PC-9 (cell line): ENCODE measurements around the gene TAF6. TPM values are rescaled to one million over a fixed set of nuclear protein-coding genes. Genes with fewer than 3 reads are reported as not detected.

Source experiments
- BruUV-seq: library from RNA; stranded (reverse); fragments of 400-500 nt; replicated peaks from 2 replicates; lab custom pipeline; 2021; lab: Mats Ljungman, UMichigan
- CTCF ChIA-PET: fragments of 300-600 bp; sonication (Branson Sonifier 250); formaldehyde crosslinking; loops from one replicate; lab custom pipeline; 2022; ENCODE audit warnings: antibody characterized with exemption; lab: Charles Lee
- POLR2A ChIA-PET: fragments of 300-600 bp; sonication (Branson Sonifier 250); formaldehyde crosslinking; loops from one replicate; lab custom pipeline; 2022; ENCODE audit warnings: antibody characterized with exemption; ENCODE audit not compliant: unreplicated experiment; lab: Charles Lee
- DNase-seq, 2 experiments: peaks; one replicate each; pipeline versions ENCODE4 v3.0.0 to v3.0.0-alpha.2; 2015 to 2022; ENCODE audit warnings: mixed read lengths in 1 of 2
- H2AFZ ChIP-seq: fragments of 200-600 bp; sonication (generic); 2 replicates; pipeline ENCODE4 v1.8.1; 2017; ENCODE audit warnings: antibody characterized with exemption
- H3F3A ChIP-seq: fragments of 200-600 bp; sonication (generic); 2 replicates; pipeline ENCODE4 v1.8.1; 2017; ENCODE audit warnings: antibody characterized with exemption, mild to moderate bottlenecking, low read depth; ENCODE audit not compliant: insufficient read depth
- H3K27ac ChIP-seq: fragments of 200-600 bp; sonication (generic); 2 replicates; pipeline ENCODE4 v1.6.1; 2016; ENCODE audit warnings: mixed run types
- H3K27me3 ChIP-seq: fragments of 200-600 bp; sonication (generic); 2 replicates; pipeline ENCODE4 v1.6.1; 2016; ENCODE audit warnings: low read depth, mixed run types; ENCODE audit not compliant: insufficient read depth
- H3K36me3 ChIP-seq: fragments of 200-600 bp; sonication (generic); 2 replicates; pipeline ENCODE4 v1.6.1; 2016; ENCODE audit warnings: low read depth, mixed run types
- H3K4me1 ChIP-seq: fragments of 200-600 bp; sonication (generic); replicated peaks from 2 replicates; pipeline ENCODE4 v1.6.1; 2016; ENCODE audit warnings: mixed run types; ENCODE audit not compliant: insufficient read depth
- H3K4me2 ChIP-seq: fragments of 200-600 bp; sonication (generic); 2 replicates; pipeline ENCODE4 v1.6.1; 2017; ENCODE audit warnings: mixed run types
- H3K4me3 ChIP-seq: fragments of 200-600 bp; sonication (generic); 2 replicates; pipeline ENCODE4 v1.6.1; 2016; ENCODE audit warnings: mixed run types
- H3K79me2 ChIP-seq: fragments of 200-600 bp; sonication (generic); 2 replicates; pipeline ENCODE4 v1.6.1; 2017; ENCODE audit warnings: low read depth, mixed run types
- H3K9me2 ChIP-seq: fragments of 200-600 bp; sonication (generic); 2 replicates; pipeline ENCODE4 v1.8.1; 2017; ENCODE audit warnings: mild to moderate bottlenecking; ENCODE audit not compliant: insufficient read depth
- H3K9me3 ChIP-seq: fragments of 200-600 bp; sonication (generic); 2 replicates; pipeline ENCODE4 v1.8.1; 2016; ENCODE audit warnings: low read depth; ENCODE audit not compliant: insufficient read depth
- H4K20me1 ChIP-seq: fragments of 200-600 bp; sonication (generic); 2 replicates; pipeline ENCODE4 v1.8.1; 2017; ENCODE audit not compliant: insufficient read depth
- EZH2 ChIP-seq: fragments of 200-600 bp; sonication (generic); IDR thresholded peaks from 2 replicates; pipeline ENCODE4 v1.8.0; 2017; ENCODE audit warnings: antibody characterized with exemption, low read depth
- intact Hi-C: fragments of 100-400 bp; cut with micrococcal nuclease; formaldehyde crosslinking; loops from one replicate; pipeline ENCODE4 v1.10.0; 2022; ENCODE audit not compliant: unreplicated experiment
- total RNA-seq: library from RNA; stranded (reverse); gene quantifications from 2 replicates; pipeline ENCODE4 v1.2.3, GENCODE V29; 2021
- TF ChIP-seq, protein P1 (sequence below): fragments of 200-600 bp; sonication (generic); conservative IDR thresholded peaks from 2 replicates; pipeline ENCODE4 v1.6.1; 2017; ENCODE audit warnings: mixed run types, antibody characterized with exemption, mild to moderate bottlenecking, moderate library complexity

Gene TAF6
- total RNA-seq, 1 experiment from 2014 or later: 91.4 TPM

- no peak for DNase-seq
- peaks cover 39% of the 10 kb centered on the region for H3K79me2 ChIP-seq
- H3K4me3 ChIP-seq: no peak overlapping the region
- H4K20me1 ChIP-seq: peaks cover 22% of the 10 kb centered on the region; the same call in 1 of the 2 replicates
- no TSS peak for BruUV-seq
- peaks cover 52% of the 10 kb centered on the region for H3K36me3 ChIP-seq
- intact Hi-C loops: no loop called here
- TF ChIP-seq EZH2: no peak
- TF ChIP-seq, protein P1, sequence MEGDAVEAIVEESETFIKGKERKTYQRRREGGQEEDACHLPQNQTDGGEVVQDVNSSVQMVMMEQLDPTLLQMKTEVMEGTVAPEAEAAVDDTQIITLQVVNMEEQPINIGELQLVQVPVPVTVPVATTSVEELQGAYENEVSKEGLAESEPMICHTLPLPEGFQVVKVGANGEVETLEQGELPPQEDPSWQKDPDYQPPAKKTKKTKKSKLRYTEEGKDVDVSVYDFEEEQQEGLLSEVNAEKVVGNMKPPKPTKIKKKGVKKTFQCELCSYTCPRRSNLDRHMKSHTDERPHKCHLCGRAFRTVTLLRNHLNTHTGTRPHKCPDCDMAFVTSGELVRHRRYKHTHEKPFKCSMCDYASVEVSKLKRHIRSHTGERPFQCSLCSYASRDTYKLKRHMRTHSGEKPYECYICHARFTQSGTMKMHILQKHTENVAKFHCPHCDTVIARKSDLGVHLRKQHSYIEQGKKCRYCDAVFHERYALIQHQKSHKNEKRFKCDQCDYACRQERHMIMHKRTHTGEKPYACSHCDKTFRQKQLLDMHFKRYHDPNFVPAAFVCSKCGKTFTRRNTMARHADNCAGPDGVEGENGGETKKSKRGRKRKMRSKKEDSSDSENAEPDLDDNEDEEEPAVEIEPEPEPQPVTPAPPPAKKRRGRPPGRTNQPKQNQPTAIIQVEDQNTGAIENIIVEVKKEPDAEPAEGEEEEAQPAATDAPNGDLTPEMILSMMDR: no peak
- no peak overlapping the region for H2AFZ ChIP-seq
- no peaks in the 10 kb centered on the region for H3K9me2 ChIP-seq
- POLR2A ChIA-PET: no interaction called here
- peaks cover 12% of the 10 kb centered on the region; the same call in 1 of the 2 replicates for H3K4me1 ChIP-seq
- CTCF ChIA-PET: no interaction called here
- H3K4me2 ChIP-seq: no peak overlapping the region
- no peaks in the 10 kb centered on the region for H3K9me3 ChIP-seq
- no peaks in the 10 kb centered on the region for H3K27me3 ChIP-seq
- no peak overlapping the region for H3K27ac ChIP-seq
- H3F3A ChIP-seq: peaks cover 92% of the 10 kb centered on the region
These were observed 23.5 kb downstream of the TAF6 start for GRCh38 chr7:100095704-100096103.

DNA sequence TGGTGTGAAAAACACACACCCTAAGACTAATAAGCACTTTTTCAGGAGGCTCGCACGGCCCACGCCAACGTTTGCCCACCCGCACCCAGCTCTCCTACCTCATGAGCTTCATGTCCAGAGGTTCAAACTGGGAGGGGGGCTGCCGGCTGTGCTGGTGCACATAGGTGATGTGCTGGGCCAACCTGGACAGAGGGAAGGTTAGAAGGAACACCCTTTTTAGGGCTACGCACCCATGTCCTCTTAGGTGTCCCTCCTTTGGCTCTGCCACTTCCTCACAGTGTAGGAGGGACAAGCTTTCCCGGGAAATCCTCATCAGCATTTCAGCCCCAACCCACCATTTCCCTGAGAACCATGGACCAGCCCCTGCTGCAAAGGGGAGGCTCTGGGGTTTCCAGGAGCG, 23.9 kb downstream of the TAF6 start:
- H3K4me3 ChIP-seq: no peak overlapping the region
- H3K9me2 ChIP-seq: no peaks in the 10 kb centered on the region
- H3K79me2 ChIP-seq: peaks cover 38% of the 10 kb centered on the region
- no peak overlapping the region for H2AFZ ChIP-seq
- no peaks in the 10 kb centered on the region for H3K27me3 ChIP-seq
- no peak for DNase-seq
- ChIA-PET CTCF (no interaction called here), POLR2A (interaction anchor here (0.6 kb wide), 2 partner anchors 25 to 31 kb away, joined by 3 to 4 read pairs; no protein-coding TSS in a partner anchor)
- TF ChIP-seq, protein P1: no peak
- no peak for TF ChIP-seq EZH2
- H3F3A ChIP-seq: peaks cover 96% of the 10 kb centered on the region
- H3K4me1 ChIP-seq: peaks cover 12% of the 10 kb centered on the region; the same call in 1 of the 2 replicates
- intact Hi-C loops: no loop called here
- H4K20me1 ChIP-seq: peaks cover 22% of the 10 kb centered on the region; the same call in 1 of the 2 replicates
- no peaks in the 10 kb centered on the region for H3K9me3 ChIP-seq
- H3K4me2 ChIP-seq: no peak overlapping the region
- peaks cover 52% of the 10 kb centered on the region for H3K36me3 ChIP-seq
- no TSS peak for BruUV-seq
- H3K27ac ChIP-seq: no peak overlapping the region

DNA sequence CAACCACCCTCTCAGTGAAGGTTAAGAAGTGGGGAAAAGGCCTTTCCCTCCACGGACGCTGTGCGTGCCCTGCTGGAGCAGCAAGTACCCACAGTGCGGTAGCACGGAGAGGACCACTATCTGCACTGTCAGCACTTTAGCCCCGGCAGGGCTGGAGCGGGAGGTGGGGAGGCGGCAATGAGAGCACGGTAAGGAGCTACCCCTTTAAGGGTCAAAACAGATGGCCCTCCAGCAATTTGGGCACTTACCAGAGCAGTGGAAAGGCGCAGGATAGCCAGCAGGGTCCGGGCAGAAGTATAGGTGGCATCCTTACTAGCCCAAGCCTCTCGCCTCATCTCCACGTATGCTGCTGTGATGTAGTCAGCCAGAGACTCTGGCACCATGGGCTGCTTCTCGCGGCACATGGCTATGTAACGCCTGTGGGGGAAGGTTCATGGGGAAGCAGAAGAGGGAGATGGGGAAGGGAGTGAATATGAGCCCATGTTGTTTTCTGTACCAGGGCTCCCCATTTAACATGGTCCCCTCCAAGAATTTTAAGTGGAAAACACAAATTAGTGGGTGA, 25.2 kb downstream of the TAF6 start:
- H3K4me1 ChIP-seq: peaks cover 13% of the 10 kb centered on the region; the same call in 1 of the 2 replicates
- H3K36me3 ChIP-seq: peaks cover 42% of the 10 kb centered on the region
- H3K27ac ChIP-seq: no peak overlapping the region
- intact Hi-C loops: no loop called here
- ChIA-PET CTCF (no interaction called here), POLR2A (no interaction called here)
- no peak for DNase-seq
- H4K20me1 ChIP-seq: peaks cover 22% of the 10 kb centered on the region; the same call in 1 of the 2 replicates
- H2AFZ ChIP-seq: no peak overlapping the region
- no peaks in the 10 kb centered on the region for H3K9me3 ChIP-seq
- H3F3A ChIP-seq: peaks cover 96% of the 10 kb centered on the region
- no TSS peak for BruUV-seq
- no peaks in the 10 kb centered on the region for H3K9me2 ChIP-seq
- no peak overlapping the region for H3K4me3 ChIP-seq
- no peak overlapping the region for H3K4me2 ChIP-seq
- no peaks in the 10 kb centered on the region for H3K27me3 ChIP-seq
- peaks cover 32% of the 10 kb centered on the region for H3K79me2 ChIP-seq
- TF ChIP-seq, protein P1: no peak
- no peak for TF ChIP-seq EZH2
